AG04450 (cell line): ENCODE results near the gene KCNS1. TPM values are rescaled to one million over a fixed set of nuclear protein-coding genes. Genes with fewer than 3 reads are reported as not detected.

Experiments
- CTCF ChIA-PET: fragments of 300-600, 350-600 bp; formaldehyde crosslinking; extraction: SDS; loops from one replicate; lab custom pipeline; 2022; ENCODE audit warnings: antibody characterized with exemption, inconsistent platforms; lab: Charles Lee
- POLR2A ChIA-PET: fragments of 350-600 bp; formaldehyde crosslinking; extraction: SDS; loops from one replicate; lab custom pipeline; 2021; ENCODE audit warnings: antibody characterized with exemption, inconsistent platforms; lab: Yijun Ruan, JAX
- DNase-seq: peaks from one replicate; pipeline ENCODE4 v3.0.0-alpha.2; 2011; ENCODE audit warnings: low read depth, low spot score
- H3K27ac ChIP-seq: one replicate; pipeline ENCODE4 v1.5.1; 2012; ENCODE audit warnings: low read depth, low read length, control low read depth
- H3K27me3 ChIP-seq: one replicate; pipeline ENCODE4 v1.6.0; 2012; ENCODE audit warnings: low read length; ENCODE audit not compliant: control insufficient read depth, insufficient read depth
- H3K4me3 ChIP-seq: 2 replicates; pipeline ENCODE4 v1.5.1; 2011; ENCODE audit warnings: mild to moderate bottlenecking, low read depth, low read length, control low read depth
- H3K9me3 ChIP-seq: 2 replicates; pipeline ENCODE4 v1.5.1; 2012; ENCODE audit warnings: low read length; ENCODE audit not compliant: control insufficient read depth, insufficient read depth
- polyA plus RNA-seq: library from polyadenylated mRNA; depleted of rRNA; stranded (reverse); fragments of >200 nt; gene quantifications from 2 replicates; pipeline ENCODE4 v1.2.3, GENCODE V29; 2011
- TF ChIP-seq, protein P1 (sequence below): IDR thresholded peaks from 2 replicates; pipeline ENCODE4 v1.5.1; 2011; ENCODE audit warnings: low read depth, low read length, control low read depth, inconsistent platforms

Gene KCNS1
- polyA plus RNA-seq, 1 experiment, result 0.30 TPM

DNA sequence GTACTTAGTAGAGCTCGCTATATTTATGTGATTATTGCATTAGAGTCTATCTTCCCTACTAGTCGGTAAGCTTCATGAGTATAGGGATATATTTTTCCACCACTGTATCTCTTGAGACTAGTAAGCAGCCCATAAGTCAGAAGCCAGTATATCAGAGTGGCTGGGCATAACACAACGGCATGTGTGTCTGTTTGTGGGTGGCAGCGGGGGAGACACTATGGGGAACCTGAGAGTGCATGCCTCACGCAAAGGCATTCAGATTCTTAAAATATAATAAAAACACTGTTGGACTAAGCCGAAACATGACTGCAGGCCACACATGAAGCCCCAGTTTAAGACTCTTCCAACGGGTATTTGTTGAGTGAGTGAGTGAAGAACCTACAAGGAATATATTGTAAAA lies 8.0 kb downstream of the KCNS1 start:
- peaks cover 10% of the 10 kb centered on the region for H3K27me3 ChIP-seq
- TF ChIP-seq, protein P1, sequence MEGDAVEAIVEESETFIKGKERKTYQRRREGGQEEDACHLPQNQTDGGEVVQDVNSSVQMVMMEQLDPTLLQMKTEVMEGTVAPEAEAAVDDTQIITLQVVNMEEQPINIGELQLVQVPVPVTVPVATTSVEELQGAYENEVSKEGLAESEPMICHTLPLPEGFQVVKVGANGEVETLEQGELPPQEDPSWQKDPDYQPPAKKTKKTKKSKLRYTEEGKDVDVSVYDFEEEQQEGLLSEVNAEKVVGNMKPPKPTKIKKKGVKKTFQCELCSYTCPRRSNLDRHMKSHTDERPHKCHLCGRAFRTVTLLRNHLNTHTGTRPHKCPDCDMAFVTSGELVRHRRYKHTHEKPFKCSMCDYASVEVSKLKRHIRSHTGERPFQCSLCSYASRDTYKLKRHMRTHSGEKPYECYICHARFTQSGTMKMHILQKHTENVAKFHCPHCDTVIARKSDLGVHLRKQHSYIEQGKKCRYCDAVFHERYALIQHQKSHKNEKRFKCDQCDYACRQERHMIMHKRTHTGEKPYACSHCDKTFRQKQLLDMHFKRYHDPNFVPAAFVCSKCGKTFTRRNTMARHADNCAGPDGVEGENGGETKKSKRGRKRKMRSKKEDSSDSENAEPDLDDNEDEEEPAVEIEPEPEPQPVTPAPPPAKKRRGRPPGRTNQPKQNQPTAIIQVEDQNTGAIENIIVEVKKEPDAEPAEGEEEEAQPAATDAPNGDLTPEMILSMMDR, result no peak
- ChIA-PET POLR2A (no interaction called here), CTCF (interaction anchor here (0.6 to 6.8 kb wide), 5 partner anchors 21 to 226 kb away, joined by 3 to 275 read pairs (median 4); no protein-coding TSS in a partner anchor)
- no peak overlapping the region for H3K27ac ChIP-seq
- peaks cover 4% of the 10 kb centered on the region; the same call in 1 of the 2 replicates for H3K9me3 ChIP-seq
- H3K4me3 ChIP-seq, result no peak overlapping the region
- no peak for DNase-seq

DNA sequence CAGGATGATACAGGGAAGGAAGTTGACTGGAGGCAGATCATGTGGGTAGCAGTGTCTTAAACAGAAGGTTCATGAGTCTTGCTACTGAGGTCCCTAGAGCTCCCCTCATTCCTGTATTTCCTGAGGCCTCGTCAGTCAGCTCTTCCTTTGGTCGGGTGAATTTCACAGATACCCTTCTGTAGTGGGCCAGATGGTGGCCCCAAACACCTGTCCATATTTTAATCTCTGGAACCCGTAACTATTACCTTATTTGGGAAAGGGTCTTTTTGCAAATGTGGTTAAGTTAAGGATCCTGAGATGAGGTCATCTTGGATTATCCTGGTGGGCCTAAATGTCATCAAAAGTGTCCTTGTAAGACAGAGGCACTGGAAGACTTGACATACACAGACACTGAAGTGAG lies 9.6 kb downstream of the KCNS1 start:
- POLR2A ChIA-PET, result interaction anchor here (1.4 kb wide), 1 partner anchor 47 kb away, joined by 3 read pairs; no protein-coding TSS in a partner anchor
- Histone ChIP-seq H3K4me3 (no peak overlapping the region), H3K27ac (no peak overlapping the region), H3K9me3 (no peaks in the 10 kb centered on the region), H3K27me3 (peaks cover 2% of the 10 kb centered on the region)
- CTCF ChIA-PET, result interaction anchor here (1.5 kb wide), 1 partner anchor 47 kb away, joined by 4 read pairs; no protein-coding TSS in a partner anchor
- DNase-seq, result no peak
- TF ChIP-seq, protein P1, result no peak

DNA sequence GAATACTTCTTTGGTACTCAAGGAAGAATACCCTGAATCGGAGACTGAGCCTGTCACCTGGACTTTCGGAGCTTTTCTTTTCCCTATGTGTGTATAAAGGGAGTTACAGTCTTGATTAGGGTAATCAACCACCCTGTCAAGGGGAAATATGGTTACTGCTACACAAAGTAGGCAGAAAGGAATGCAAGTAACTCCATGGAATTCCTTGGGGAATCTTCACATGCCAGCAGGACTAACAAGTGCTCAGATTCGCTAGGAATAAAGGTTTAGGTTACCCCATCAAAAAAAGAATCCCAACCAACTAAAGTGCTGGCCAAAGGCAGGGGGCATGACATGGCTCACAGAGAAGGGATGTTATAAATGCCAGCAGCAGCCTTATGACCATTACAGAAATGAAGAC lies 10.4 kb downstream of the KCNS1 start:
- ChIA-PET CTCF (interaction anchor here (0.5 to 1.5 kb wide), 2 partner anchors 46 to 229 kb away, joined by 4 to 5 read pairs; no protein-coding TSS in a partner anchor), POLR2A (no interaction called here)
- Histone ChIP-seq H3K27me3 (no peaks in the 10 kb centered on the region), H3K27ac (no peak overlapping the region), H3K9me3 (no peaks in the 10 kb centered on the region), H3K4me3 (no peak overlapping the region)
- no peak for DNase-seq
- TF ChIP-seq, protein P1, result no peak

DNA sequence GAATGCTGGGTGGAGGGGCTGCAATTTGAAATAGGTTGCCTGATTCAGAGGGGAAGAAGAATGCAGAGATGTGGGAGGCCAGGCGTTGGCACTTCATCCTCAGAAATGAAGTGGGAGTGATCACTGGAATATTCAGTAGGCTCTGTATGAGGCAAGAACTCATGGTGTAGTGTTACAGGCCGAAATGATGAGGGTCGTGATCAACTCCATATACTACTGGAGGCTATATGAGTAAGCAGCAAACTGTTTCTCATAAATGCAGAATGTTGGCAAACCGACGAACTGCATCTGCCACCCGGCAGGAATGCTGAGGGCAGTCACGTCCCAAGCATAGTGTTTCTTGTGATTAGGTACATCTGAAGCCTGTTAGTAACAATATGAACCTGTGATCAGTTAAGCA lies 12.7 kb downstream of the KCNS1 start:
- ChIA-PET POLR2A (no interaction called here), CTCF (interaction anchor here (1.1 to 3.4 kb wide), 2 partner anchors 8 to 44 kb away, joined by 4 to 25 read pairs; no protein-coding TSS in a partner anchor)
- H3K27ac ChIP-seq, result peak overlapping the region; percentile 72
- H3K9me3 ChIP-seq, result no peaks in the 10 kb centered on the region
- DNase-seq, result peak; percentile 54
- TF ChIP-seq, protein P1, result no peak
- H3K27me3 ChIP-seq, result no peaks in the 10 kb centered on the region
- no peak overlapping the region for H3K4me3 ChIP-seq

DNA sequence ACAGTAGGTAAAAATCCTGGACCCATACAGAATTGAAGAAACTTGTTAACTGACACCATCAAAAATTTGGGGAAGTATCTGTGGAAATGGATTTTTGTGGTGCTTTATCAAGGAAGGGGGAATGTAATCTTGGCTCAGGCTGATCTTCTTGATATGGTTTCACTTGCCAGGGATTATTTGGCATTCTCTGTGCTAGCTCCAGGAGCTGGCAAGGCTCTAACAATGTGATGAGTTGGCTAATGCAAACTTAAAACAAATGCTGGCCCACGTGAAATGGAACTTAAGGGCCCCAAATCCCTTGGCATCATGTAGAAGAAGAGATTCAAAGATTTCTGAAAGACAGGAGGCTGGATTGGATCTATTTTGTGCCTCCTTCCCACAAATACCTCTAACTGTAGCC lies 13.1 kb downstream of the KCNS1 start:
- POLR2A ChIA-PET, result no interaction called here
- H3K4me3 ChIP-seq, result no peak overlapping the region
- CTCF ChIA-PET, result interaction anchor here (1.0 to 3.4 kb wide), 3 partner anchors 8 to 44 kb away, joined by 3 to 25 read pairs (median 8); no protein-coding TSS in a partner anchor
- H3K27ac ChIP-seq, result peak overlapping the region; percentile 72
- H3K27me3 ChIP-seq, result no peaks in the 10 kb centered on the region
- H3K9me3 ChIP-seq, result no peaks in the 10 kb centered on the region
- TF ChIP-seq, protein P1, result no peak
- DNase-seq, result no peak
